IPS-20b (cell line): ENCODE data around the gene CHST4.
"Not testable (repeated sequence)": the region's sequence is repeated elsewhere in the genome, so short reads cannot be mapped to it uniquely, and the experiment has no call there.

Experiments used
- H3K27ac ChIP-seq: one replicate; pipeline ENCODE4 v1.5.1; 2013; ENCODE audit warnings: low read length
- H3K27me3 ChIP-seq: 2 replicates; pipeline ENCODE4 v1.6.1; 2013; ENCODE audit warnings: mild to moderate bottlenecking, low read length, inconsistent platforms; ENCODE audit not compliant: insufficient read depth
- H3K36me3 ChIP-seq: 2 replicates; pipeline ENCODE4 v1.6.1; 2013; ENCODE audit warnings: low read depth, mild to moderate bottlenecking, inconsistent platforms, low read length, moderate library complexity; ENCODE audit not compliant: insufficient read depth
- H3K4me1 ChIP-seq: 2 replicates; pipeline ENCODE4 v1.6.1; 2013; ENCODE audit warnings: mild to moderate bottlenecking, control low read depth, inconsistent platforms, low read length, moderate library complexity; ENCODE audit not compliant: insufficient read depth
- H3K4me3 ChIP-seq: 2 replicates; pipeline ENCODE4 v1.5.1; 2013; ENCODE audit warnings: mild to moderate bottlenecking, low read length, inconsistent platforms
- H3K9ac ChIP-seq: 2 replicates; pipeline ENCODE4 v1.6.1; 2013; ENCODE audit warnings: low read depth, mild to moderate bottlenecking, inconsistent platforms, low read length, moderate library complexity
- H3K9me3 ChIP-seq: 2 replicates; pipeline ENCODE4 v1.6.1; 2013; ENCODE audit warnings: mild to moderate bottlenecking, low read depth, low read length, inconsistent platforms; ENCODE audit not compliant: insufficient read depth

The CHST4 gene

DNA sequence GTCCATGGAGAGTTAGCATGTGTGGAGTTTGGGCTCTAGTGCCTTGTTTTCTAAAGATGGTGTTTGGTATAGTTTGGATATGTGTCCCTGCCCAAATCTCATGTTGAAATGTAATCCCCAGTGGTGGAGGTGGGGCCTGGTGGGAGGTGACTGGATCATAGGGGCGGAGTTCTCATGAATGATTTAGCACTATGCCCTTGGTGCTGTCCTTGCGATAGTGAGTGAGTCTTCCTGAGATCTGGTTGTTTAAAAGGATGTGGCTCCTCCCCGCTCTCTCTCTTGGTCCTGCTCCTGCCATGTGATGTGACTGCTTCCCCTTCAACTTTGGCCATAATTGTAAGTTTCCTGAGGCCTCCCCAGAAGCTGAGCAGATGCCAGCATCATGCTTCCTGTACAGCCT is 28.2 kb upstream of the CHST4 start:
- Histone ChIP-seq H3K27ac (no peak overlapping the region), H3K4me3 (no peak overlapping the region), H3K9me3 (no peaks in the 10 kb centered on the region), H3K36me3 (no peaks in the 10 kb centered on the region), H3K9ac (no peak overlapping the region), H3K27me3 (no peaks in the 10 kb centered on the region), H3K4me1 (no peaks in the 10 kb centered on the region)

GRCh38 chr16:71499775-71500364 is 26.4 kb upstream of the CHST4 start:
- Histone ChIP-seq H3K9me3 (no peaks in the 10 kb centered on the region), H3K27me3 (no peaks in the 10 kb centered on the region), H3K9ac (no peak overlapping the region), H3K27ac (no peak overlapping the region), H3K4me3 (no peak overlapping the region), H3K4me1 (no peaks in the 10 kb centered on the region), H3K36me3 (no peaks in the 10 kb centered on the region)

DNA sequence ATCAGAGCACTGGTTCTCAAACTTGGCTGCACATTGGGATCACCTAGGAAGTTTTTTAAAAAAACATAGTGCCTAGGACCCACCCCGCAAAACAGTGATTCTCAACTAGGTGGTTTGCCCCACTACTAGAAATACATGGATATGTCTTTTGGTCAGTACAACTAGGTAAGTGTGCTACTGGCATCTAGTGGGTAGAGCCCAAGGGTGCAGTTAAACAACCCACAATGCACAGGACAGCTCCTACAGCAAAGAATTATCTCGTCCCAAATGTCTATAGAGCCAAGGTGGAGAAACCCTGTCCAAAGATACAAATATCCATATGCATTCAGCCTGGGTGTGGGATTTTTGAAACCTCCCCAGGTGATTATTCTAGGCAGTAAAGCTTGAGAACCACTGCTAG is 25.3 kb upstream of the CHST4 start:
- H3K9me3 ChIP-seq, result no peaks in the 10 kb centered on the region
- H3K27ac ChIP-seq, result no peak overlapping the region
- no peaks in the 10 kb centered on the region for H3K36me3 ChIP-seq
- H3K27me3 ChIP-seq, result no peaks in the 10 kb centered on the region
- no peaks in the 10 kb centered on the region for H3K4me1 ChIP-seq
- no peak overlapping the region for H3K9ac ChIP-seq
- H3K4me3 ChIP-seq, result no peak overlapping the region

DNA sequence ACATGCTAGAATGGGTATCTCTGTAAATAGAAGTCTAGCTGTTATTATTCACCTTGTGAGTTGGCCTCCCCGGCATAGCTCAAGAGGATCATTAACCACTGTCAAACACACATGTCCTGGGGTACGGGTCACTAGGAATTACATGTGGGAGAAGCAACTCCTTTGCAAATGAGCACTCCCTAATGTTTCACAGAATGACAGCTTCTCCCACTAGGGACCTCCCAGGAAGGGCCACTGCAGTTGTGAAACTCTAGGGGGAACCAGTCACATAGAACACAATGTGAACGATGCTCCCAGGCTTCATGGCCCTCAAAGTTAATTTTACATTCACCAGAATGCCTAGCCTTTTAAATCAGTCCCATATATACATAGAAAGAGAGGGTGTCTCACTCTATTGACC is 24.7 kb upstream of the CHST4 start:
- Histone ChIP-seq H3K36me3 (no peaks in the 10 kb centered on the region), H3K27me3 (no peaks in the 10 kb centered on the region), H3K9ac (no peak overlapping the region), H3K4me3 (no peak overlapping the region), H3K9me3 (no peaks in the 10 kb centered on the region), H3K4me1 (no peaks in the 10 kb centered on the region), H3K27ac (no peak overlapping the region)

DNA sequence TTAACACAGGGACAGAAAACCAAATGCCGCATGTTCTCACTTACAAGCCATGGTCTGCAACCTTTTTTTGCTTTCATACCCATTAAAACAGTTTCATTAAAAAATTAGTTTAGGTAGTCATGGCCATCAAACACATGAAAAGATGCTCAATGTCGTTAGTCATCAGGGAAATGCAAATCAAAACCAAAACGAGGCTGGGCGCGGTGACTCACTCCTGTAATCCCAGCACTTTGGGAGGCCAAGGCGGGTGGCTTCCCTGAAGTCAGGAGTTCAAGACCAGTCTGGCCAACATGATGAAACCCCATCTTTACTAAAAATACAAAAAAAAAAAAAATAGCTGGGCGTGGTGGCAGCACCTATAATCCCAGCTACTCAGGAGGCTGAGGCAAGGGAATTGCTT is 22.2 kb upstream of the CHST4 start:
- not testable (repeated sequence) for H3K36me3 ChIP-seq, H3K9ac ChIP-seq, H3K4me1 ChIP-seq, H3K9me3 ChIP-seq, H3K27me3 ChIP-seq, H3K27ac ChIP-seq, H3K4me3 ChIP-seq

GRCh38 chr16:71504901-71505300 is 21.3 kb upstream of the CHST4 start:
- no peaks in the 10 kb centered on the region for H3K36me3 ChIP-seq
- no peaks in the 10 kb centered on the region for H3K9me3 ChIP-seq
- no peaks in the 10 kb centered on the region for H3K27me3 ChIP-seq
- H3K9ac ChIP-seq, result no peak overlapping the region
- no peaks in the 10 kb centered on the region for H3K4me1 ChIP-seq
- H3K27ac ChIP-seq, result no peak overlapping the region
- no peak overlapping the region for H3K4me3 ChIP-seq

GRCh38 chr16:71507061-71507460 is 19.2 kb upstream of the CHST4 start:
- Histone ChIP-seq H3K4me3 (no peak overlapping the region), H3K27ac (no peak overlapping the region), H3K27me3 (no peaks in the 10 kb centered on the region), H3K9me3 (peaks cover 8% of the 10 kb centered on the region; the same call in 1 of the 2 replicates), H3K36me3 (no peaks in the 10 kb centered on the region), H3K9ac (no peak overlapping the region), H3K4me1 (no peaks in the 10 kb centered on the region)

- no peak overlapping the region for H3K27ac ChIP-seq
- no peak overlapping the region for H3K4me3 ChIP-seq
Observed at GRCh38 chr16:71513302-71513701, 12.9 kb upstream of the CHST4 start.

DNA sequence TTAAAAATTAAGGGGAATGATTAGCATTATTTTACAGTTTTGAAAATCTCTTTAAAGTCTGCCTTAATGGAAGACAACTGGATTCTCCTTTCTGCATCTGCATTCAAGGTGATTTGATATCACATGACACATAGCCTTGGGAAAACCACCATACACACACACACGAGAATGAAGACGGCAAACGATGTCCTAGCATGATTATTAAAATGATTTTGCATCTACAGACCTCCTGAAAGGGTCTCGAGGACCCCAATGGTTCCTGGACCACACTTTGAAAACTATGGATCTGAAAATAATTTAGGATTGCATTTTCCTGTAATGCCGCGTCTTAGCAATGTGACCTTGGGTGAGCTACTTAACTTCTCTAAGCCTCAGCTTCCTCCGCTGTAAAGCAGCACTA is 11.8 kb upstream of the CHST4 start:
- H3K4me3 ChIP-seq, result no peak overlapping the region
- no peaks in the 10 kb centered on the region for H3K36me3 ChIP-seq
- H3K27ac ChIP-seq, result no peak overlapping the region
- H3K9ac ChIP-seq, result no peak overlapping the region
- no peaks in the 10 kb centered on the region for H3K27me3 ChIP-seq
- peaks cover 8% of the 10 kb centered on the region; the same call in 1 of the 2 replicates for H3K9me3 ChIP-seq
- H3K4me1 ChIP-seq, result peaks cover 5% of the 10 kb centered on the region; the same call in 1 of the 2 replicates

More at GRCh38 chr16:71513302-71513701, 12.9 kb upstream of the CHST4 start:
- Histone ChIP-seq H3K27me3 (no peaks in the 10 kb centered on the region), H3K36me3 (no peaks in the 10 kb centered on the region), H3K4me1 (peaks cover 5% of the 10 kb centered on the region; the same call in 1 of the 2 replicates), H3K9ac (no peak overlapping the region), H3K9me3 (peaks cover 8% of the 10 kb centered on the region; the same call in 1 of the 2 replicates)

DNA sequence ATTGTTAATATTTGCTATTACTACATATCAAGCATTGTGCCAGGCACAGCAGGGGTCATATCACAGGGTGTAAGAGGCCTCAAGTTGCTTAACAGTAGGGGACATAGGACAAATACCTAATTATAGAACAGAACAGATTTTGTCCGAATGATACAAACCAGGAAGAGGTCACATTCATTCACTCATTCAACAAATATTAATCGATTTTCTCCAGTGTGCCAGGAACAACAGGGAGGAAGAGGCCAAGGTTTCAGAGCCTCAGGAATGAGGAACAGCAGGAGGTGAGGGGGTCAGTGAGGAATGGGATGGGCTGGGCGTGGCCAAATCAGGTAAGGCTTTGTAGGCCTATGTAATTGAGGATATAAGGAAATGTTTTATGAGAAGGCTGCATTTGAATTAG is 11.2 kb upstream of the CHST4 start:
- Histone ChIP-seq H3K36me3 (no peaks in the 10 kb centered on the region), H3K4me1 (peaks cover 5% of the 10 kb centered on the region; the same call in 1 of the 2 replicates), H3K4me3 (no peak overlapping the region), H3K27me3 (no peaks in the 10 kb centered on the region), H3K9ac (no peak overlapping the region), H3K27ac (no peak overlapping the region), H3K9me3 (peaks cover 8% of the 10 kb centered on the region; the same call in 1 of the 2 replicates)

DNA sequence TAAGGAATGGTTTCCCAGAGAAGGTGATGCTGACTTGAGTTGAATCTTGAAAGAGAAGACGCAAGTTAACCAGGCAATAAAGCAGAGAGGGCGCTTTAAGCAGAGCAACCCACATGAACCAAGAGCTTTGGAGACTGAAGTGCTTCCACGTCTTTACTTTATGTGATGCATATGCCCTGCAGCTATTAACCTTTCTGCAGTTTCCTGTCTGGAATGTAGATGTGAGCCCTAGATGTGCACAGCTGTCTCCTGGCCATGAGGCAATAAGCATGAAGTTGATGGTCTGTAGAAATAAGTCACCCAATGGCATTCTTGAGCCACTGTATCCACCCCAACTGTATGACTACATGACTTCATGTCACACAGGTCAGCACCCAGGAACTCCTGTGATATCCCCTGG is 5.7 kb upstream of the CHST4 start:
- peaks cover 13% of the 10 kb centered on the region for H3K4me1 ChIP-seq
- no peak overlapping the region for H3K9ac ChIP-seq
- H3K4me3 ChIP-seq, result no peak overlapping the region
- H3K9me3 ChIP-seq, result no peaks in the 10 kb centered on the region
- H3K27ac ChIP-seq, result no peak overlapping the region
- no peaks in the 10 kb centered on the region for H3K36me3 ChIP-seq
- H3K27me3 ChIP-seq, result no peaks in the 10 kb centered on the region

- Histone ChIP-seq H3K27ac (no peak overlapping the region), H3K27me3 (no peaks in the 10 kb centered on the region), H3K9ac (peak overlapping the region; percentile 88; the same call in 1 of the 2 replicates)
Observed at GRCh38 chr16:71524566-71525553, 1.4 kb upstream of the CHST4 start.

More at GRCh38 chr16:71524566-71525553, 1.4 kb upstream of the CHST4 start:
- Histone ChIP-seq H3K4me3 (peak overlapping the region; percentile 67), H3K9me3 (no peaks in the 10 kb centered on the region), H3K36me3 (no peaks in the 10 kb centered on the region), H3K4me1 (peaks cover 22% of the 10 kb centered on the region)
